NCI-H1092 treated with DMSO at 0.1 percent for 48 hours (cell line): ENCODE data around the gene DRD2.

Source experiments
- DNase-seq: peaks from one replicate; lab custom pipeline; 2025; lab: John Stamatoyannopoulos, UW

The DRD2 gene

DNA sequence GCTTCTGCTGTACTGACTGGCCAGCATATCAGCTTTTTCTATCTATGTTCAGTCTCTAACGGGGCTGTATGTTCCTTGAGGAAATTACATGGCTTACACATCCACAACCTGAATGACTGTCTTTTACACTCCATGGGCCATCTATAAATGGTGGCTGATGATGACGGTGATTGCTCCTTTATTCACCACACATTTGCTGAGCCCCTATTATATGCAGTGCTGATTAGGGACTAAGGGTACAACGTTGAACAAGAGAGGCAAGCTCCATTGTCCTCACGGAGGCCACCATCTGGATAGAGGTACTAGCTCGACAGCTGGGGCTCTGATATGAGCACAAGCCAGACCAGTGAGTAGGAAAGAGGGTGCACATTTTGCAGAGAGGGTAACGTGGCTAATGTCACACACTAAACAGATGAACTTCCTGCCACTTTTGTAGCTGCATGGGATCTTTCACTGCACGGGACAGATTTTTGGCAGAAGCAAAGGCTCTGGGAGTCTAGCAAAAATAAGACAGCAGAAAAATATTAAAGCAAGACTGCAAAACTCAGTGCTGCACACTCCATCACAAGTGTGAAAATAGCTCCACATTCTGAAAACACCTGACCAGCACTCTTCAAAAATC is 30.6 kb downstream of the DRD2 start:
- DNase-seq, result no peak

DNA sequence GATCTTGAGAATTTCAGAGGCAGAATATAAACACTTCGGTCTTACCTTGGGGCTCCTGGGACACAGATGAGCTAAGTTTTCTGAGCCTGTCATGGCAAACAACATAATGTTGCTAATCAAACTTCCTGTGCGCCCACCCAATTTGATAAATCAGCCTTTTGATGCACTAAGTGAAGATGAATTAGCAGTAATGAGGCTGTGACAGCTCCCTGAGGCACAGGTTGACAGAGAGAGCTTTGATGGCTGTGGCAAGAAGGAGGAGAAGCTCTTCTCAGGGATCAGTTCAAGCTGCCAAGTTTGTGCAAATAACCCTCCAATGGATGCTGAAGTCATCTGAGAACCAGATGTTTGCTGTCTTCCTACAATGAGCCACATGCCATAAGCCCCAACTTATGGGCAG is 34.4 kb downstream of the DRD2 start:
- DNase-seq, result no peak

DNA sequence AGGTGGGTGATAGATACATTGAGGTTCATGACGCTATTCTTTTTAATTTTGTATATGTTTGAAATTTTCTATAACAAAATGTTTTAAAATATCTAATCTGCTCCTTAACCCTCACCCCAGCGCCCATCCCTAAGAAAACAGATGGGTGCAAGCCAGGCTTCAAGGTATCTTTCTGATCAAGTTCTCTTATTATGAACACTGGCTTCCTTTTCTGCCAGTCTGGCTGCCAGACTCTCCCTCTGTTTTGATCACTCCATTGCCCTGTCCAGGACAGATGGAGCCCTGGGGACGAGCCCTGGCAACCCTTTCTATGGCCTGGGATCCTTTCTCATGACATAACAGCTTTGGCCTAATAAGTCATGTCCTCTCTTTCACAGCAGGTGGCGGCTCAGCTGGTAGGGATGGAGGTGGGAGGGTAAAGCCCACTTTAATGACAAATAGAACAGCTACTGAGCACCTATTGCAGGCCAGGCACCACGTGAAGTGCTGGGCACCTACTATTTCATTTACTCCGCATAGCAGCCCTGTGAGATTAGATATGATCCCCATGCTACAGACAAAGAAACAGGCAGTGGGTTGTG is 38.4 kb downstream of the DRD2 start:
- no peak for DNase-seq

DNA sequence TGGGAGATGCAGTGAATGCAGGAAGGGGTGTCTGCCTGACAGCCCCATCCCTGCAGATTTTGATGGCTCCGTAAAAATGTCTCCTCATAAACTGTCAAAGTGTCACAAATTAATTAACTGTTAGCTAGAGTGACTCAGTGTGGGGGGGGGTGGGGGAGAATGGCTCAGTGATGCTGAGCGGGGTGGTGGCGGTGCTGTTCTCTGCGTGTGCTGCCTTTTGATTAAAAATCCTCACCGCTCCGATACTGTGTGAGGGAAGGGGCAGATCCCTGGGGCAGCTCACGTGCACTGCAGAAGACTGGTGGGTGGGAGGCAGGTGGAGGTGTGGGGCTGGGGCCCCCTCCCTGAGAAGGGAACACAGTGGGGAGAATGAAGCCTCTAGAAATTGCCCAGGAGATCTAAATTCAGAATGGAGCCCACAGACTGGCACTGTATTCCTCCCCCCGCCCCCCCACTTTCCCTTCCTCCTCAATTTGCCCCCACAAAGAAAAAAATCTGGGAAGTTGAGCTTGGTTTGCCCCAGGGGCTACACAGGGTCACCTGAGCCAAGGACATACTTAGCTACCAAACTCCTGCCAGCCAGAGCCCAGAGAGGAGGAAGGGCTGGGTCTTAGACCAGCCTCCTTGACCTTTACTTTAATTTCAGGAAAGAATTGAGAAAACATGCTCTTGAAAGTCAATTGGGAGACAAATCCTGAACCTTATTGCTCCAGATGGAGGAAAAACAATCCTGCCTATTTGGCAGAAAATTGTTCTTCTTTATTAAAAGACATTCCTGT is 39.8 kb downstream of the DRD2 start:
- no peak for DNase-seq

DNA sequence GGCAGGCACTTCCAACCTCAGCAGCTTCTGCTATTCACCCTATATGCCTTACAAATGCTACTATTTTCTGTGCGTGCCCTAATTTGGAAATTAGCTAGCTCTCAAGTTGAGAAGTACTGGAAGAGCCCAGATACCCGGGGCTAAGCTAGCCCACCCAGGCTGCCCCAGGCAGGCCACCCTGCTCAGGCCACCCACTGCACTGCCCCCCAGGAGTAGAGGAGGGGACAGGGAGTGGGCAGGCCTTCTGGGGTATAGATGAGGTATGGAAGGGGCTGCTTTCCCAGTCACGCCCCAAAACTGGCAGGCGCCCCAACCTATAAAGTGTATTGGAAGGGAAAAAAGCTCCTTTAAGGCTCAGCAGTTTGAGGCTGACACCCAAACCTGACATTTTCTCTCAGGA is 43.5 kb downstream of the DRD2 start:
- no peak for DNase-seq

DNA sequence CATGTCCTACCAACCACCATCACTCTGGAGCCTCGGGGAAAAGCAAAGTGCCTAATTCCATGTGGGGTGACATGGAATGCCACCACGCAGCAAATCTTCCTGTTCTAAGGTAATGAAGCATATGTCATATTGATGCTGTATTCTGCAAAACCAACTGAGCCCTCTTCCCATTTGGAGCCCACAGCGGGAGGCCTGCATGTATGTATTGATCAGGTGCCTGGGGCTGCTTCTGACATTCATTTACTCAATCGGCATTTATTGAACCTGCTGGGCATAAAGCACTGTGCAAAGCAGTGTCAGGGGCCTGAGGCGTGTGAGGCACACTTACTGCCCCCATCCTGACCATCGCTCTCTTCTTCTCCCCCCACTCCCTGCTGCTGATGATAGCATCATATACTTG is 48.5 kb downstream of the DRD2 start:
- DNase-seq, result no peak

DNA sequence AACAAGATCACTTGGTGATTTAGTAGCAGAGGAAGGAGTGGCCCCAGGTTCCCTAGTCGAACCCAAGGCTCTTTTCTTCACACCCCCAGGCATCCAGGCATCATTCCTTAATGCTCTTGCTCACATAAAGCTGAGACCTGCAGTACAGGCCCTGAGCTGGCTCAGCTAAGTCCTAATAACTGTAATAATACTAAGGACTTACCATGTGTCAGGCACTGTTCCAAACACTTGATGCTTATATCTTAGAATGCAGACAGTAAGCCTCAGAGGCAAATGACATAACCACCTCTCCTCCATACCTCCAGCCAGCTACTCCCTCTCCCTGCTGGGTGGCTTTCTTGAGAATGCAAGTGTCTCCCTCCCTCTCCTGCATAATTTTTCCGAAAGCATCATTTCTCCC is 54.4 kb downstream of the DRD2 start:
- no peak for DNase-seq

DNA sequence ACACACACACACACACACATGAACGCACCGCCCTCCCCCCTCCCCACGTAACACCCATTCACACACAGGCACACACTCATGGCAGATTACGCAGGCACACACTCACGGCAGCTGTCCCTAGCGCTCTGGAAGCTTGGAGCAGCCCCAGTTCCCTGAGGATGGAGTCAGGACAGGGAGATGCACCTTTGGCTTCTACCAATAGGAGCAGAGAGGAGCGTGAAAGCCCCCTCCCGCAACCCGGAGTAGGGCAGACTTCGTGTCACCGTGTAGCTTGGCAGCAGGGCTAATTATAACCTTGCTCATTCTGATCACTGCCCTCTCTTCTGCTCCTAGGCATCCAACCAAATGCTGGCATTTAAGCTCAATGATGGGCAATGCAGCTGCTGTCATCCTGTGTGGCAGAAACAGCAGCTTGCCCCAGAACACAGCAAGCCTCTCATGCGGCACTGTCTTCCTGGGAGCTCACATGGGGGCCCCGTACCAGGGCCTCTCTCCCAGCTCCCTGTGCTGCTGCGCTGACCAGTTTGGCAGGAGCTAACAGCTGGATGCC is 55.7 kb downstream of the DRD2 start:
- no peak for DNase-seq

DNA sequence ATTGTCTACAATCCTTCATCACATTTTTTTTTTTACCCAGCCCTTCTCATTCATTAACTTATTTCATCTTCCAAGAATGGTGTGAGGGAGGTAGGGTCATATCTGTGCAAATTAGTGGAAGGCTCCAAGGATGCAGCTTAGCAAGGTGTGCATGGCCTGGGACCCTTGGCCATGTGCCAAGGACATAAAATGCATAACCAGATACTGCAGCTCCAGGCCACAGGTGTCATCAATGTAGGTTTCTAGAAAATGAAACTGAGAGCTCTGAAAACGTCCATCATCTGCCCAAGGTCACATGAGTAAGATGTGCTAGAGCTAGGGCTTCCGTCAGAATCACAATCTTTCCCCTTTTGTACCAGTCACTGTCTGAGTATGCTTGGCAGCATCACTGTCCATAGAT is 57.8 kb downstream of the DRD2 start:
- no peak for DNase-seq

DNA sequence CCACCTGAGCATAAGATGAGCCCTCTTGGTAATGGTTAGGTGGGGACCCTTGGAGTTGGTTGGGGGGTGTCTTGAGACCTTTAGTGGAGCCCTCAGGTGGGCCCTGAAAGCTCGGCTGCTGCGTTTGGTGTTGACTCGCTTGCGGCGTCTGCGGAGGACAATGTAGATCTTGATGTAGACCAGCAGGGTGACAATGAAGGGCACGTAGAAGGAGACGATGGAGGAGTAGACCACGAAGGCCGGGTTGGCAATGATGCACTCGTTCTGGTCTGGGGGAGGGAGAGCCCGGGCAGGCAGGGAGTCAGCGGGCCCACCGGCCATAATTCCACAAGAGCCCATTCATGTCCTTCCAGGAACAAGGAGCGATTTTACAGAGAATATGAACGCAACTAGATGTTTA is 59.9 kb downstream of the DRD2 start:
- DNase-seq, result no peak

DNA sequence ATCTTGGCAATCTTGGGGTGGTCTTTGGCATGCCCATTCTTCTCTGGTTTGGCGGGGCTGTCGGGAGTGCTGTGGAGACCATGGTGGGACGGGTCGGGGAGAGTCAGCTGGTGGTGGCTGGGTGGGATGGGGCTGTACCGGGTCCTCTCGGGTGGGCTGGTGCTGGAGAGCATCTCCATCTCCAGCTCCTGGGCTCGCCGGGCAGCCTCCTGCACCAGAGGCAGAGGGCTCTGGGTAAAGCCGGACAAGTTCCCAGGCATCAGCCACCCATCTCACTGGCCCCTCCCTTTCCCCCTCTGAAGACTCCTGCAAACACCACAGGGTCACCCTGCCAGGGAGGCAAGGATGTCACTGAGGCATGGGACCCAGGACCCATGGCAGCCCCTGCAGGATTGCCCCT is 62.5 kb downstream of the DRD2 start:
- DNase-seq, result no peak

DNA sequence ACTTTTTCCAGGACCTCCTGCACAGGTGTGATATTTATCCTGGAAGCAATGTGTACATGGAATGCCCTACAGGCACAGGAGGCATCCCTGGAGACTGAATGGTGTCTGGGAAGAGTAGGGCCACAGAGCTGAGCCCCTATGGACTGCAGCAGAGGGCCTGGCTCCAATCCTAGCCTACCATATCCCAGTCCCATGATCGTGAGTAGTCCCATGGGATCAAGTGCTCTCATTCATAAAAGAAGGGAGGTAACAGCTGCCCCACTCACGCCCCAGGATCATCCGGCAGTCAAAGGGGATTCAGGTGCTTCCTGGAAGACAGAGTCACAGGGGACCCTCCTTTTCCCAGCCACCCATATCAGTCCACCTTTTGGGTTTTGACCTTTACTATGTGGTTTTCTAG is 63.7 kb downstream of the DRD2 start:
- peak; percentile 30 for DNase-seq

DNA sequence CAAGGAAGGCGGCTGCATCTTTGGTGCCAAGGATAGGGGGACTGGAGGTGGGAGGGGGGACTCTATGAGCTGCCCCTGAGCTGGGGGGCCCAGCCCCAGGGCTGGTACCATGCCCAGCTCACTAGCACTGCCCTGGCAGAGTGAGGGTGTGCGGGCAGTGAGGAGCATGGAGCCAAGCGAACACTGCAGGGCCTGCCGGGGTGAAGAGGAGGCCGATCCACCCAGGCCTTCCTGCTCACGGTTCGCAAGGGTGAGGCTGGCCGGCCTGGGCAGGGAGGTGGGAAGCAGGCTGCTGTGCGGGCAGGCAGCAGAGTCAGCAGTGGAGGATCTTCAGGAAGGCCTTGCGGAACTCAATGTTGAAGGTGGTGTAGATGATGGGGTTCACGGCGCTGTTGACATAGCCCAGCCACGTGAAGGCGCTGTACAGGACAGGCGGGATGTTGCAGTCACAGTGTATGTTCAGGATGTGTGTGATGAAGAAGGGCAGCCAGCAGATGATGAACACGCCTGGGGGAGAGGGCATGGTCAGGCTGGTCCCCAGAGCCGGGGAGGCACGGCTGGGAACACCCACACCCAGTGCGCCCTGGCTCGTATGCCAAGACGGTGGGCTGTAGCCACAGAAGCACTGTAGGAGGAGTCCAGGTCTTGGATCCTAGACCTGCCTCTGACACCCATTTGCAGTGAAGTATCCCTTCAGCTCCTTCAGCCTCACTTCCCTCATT is 64.6 kb downstream of the DRD2 start:
- DNase-seq, result no peak

DNA sequence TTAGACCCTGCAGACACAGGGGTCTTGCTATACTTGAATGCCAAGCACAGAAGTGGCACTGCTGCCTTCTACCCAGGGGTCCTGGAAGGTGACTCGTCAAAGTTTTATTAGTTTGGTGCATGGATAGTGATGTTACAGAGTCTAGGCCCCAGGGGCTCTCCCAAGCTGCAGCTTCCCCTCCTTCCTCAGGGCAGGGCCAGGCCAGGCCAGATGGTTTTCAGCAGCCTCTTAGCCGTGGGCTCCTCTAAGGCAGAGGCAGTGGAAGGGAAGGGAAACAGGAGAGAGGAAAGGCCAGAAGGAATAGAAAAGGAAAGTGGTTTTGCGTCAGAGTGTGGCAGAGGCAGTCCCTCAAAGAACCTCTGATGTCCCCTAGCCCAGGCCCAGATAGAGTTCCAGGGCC is 65.7 kb downstream of the DRD2 start:
- no peak for DNase-seq

DNA sequence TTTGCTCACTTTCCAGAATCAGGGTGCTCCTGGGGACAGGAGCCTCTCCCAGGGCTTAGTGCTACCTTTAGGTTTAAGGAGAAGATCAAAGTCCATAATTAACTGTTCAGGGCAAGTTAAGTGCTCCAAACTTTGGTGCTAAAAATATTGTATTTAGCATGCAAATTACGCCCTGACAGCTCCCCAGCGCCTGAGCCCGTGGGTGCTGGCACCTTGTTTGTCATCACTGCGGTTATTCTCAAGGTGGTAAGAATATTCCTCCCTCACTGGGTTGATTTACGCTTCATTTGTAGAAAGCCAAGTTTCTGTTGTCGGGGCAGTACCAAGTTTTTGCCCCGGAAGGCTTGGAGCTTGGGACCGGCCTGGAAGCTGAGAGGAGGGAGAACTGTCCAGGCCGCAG is 66.3 kb downstream of the DRD2 start:
- no peak for DNase-seq

DNA sequence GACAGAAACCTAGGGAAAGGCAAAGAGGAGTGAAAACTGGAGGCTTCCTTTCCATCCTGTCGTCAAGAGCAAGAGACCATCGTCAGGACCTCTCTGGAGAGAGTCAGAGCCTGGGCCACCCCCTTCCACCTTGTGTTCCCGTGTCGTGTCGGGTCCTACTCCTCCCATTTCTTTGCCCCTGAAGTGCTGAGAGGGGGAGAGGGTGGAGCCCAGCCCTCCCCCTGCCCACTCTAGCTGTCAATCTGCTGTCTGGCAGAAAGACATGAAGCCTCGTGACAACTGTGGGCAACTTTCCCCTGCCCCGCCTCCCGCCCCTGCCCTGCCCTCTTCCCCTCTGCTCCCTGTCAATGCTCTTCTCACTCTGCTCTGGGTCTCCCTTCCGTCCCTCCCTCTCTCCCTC is 67.0 kb downstream of the DRD2 start:
- no peak for DNase-seq

DNA sequence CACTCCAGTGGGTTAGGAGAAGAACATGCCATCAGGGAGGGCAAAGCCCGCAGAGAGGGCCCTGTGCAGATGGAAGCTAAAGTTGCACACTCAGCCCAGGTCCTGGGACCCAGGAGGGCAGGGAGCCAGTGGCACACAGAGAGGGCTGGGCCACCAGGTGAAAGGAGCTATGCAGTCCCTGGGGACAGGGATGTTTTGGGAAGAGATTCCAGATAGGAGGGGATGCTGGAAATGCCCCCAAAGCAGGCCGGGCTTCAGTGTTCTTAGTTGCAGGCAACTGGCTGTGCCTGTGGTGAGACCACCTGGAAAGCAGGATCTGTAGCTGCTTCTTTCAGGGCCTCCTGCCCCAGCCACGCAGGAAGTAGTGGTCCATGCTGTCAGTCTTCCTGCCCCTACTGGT is 68.0 kb downstream of the DRD2 start:
- no peak for DNase-seq

DNA sequence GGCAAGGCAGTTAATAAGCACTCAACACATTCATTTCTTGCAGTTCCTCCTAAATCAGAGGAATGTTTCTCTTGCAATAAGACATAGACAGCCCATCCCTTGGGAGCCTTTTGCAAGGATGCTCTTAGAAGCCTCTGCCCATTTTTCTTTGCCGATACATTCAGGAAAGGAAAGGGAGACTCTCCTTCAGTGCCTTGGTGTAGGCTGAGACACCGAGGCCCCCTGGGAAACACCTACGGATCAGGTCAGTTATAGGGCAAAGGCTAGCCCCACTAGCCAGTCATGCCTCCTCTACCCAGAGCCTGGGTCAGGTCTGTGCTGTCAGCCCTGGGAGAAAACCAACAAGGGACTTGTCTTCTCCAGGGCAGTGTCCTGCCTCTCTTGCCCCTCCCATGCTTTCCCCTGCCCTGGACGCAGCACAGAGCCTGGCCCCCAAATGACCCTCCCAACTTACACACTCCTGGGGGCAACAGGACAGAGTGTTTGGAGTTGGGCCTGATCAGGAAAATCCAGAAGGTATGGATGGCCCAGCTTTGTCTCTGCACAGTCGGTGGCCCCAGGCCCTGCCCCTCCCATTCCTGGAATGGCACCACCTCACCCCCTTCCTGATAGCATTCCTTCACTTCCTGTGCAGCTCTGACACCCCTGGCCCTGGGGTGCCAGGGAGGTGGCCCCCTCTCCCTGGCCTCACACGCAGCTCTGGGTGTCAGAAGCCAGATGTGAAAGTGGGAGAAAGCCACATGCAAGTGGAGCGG is 69.3 kb downstream of the DRD2 start:
- no peak for DNase-seq

DNA sequence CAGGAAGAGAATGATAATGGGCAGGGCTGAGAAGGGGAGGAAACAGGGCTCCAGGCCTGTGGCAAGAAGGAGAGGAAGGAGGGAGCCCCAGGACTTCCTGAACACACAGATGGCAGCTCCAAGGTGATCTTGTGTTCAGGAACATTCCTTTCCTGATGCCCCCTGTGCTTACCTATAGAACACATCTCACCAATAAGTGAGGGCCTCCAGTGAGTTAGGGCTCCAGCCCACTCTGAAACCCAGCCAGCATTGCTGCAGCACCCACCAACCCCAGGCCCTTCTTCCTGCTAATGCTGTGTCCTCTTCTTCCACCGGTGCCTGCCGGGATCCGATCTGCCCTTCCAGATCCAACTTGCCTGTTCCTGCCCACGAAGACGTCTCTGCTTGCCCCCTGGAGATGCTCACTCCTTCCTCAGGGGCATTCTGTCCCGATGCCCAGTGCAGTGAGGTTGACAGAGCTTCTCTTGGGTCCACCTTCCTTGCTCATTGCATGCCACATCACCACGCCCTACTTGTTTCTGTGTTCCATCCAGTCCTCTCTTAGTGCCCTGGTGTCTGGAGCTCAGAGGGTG is 70.3 kb downstream of the DRD2 start:
- DNase-seq, result no peak

DNA sequence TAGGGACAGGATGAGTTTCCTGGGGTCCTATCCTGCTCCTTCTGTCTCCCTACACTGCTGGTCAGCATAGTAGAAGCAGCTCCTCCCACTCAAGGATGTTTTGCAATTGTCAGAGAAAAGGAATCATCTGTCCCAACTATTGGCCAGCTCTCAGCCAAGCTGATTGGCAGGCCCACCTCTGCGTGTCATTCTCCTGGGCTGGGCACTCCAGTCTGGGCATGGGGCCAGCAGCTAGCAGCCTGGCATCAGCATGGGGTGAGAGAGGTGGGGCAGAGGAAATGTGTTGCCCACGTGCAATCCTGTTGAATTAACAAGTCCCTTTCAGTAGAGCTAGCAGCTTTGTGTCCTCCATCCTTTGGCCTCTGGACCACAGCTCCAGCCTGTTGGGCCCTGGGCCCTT is 73.5 kb downstream of the DRD2 start:
- peak; percentile 96 for DNase-seq

DNA sequence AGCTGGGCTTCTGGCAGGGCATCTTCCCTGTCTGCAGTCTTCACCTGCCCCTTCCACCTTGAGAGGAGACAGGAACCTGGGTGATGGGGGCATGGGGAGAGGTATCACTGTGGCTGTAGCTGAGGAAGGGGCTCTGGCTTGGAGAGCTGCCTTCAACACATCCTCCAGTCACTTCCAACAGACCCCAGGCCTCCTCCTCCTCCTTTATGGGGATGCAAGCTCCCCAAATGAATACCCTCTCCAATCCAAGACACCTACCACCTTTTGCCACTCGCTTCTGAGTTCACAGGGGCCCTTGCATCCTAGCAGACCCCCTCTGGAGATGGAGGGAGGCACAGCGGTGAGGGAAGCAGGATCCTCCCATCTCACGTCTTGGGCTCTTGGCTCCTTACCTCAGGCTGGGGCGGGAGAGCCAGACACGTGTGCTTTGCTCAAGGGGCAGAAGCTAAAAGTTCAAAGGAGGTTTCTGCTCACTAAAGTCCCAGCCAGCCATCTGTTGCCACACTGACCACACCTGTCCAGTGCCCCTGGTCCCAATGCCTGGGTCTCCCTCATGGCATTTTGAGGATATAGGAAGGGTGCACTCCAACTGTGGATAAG is 74.5 kb downstream of the DRD2 start:
- DNase-seq, result no peak
